ENCODE measurements around the gene LRRC42.
A peak's percentile ranks its signal among the peaks of the same experiment; 100 is the strongest.

Gene LRRC42

DNA sequence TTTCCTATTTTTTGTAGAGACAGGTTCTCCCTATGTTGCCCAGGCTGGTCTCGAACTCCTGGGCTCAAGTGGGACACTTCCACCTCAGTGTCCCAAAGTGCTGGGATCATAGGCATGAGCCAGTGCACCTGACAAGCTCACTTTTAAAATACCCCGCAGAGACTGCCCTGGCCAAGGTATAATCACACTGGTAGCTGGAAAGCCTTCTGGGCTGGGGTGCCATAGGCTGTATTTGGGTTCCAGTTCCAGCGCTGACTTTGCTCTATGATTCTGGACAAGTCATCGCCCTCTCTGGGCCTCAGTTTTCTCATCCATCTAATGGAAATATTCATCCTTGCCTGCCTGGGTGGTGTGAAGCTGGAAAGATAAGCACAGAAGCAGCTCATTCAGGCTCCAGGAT lies 61.5 kb downstream of the LRRC42 start:
- DNase-seq = no peak

DNA sequence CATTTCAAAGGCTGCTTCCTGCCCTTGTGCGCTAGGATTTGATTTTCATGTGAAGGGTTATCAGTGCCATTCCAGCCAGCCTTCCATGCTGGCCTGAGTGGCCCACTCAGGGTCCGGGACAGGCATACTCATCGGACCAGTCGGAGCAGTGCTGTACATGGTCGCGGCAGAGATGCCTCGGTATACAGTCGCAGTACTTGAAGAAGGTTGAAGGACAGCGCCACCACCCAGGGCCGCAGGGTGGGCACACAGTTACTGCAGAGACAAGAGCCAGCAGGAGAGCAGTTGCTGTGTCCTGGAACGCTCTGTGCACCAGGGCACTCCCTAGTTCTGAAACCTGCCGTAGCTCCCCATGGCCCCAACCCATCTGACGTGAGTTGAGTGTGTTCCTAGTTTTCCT lies 62.7 kb downstream of the LRRC42 start:
- DNase-seq = no peak

DNA sequence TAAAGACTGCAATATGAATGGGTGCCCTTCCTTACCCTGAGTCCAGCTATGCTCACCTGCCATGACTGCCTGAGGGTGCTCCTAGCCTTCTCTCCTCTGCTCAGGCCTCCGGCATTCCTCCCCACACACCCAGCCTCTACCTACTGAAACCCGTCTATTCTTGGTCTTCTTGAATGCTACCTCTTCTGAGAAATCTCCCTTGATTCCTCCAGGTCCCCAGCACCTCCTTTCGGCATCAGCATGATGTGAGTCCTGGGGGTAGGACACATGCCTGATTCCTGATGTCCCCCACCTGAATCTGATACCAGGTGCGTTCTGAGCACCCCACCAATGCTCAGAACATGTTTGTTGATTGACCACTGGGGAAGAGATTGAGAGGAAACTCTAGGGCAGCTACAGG lies 63.3 kb downstream of the LRRC42 start:
- DNase-seq = no peak

DNA sequence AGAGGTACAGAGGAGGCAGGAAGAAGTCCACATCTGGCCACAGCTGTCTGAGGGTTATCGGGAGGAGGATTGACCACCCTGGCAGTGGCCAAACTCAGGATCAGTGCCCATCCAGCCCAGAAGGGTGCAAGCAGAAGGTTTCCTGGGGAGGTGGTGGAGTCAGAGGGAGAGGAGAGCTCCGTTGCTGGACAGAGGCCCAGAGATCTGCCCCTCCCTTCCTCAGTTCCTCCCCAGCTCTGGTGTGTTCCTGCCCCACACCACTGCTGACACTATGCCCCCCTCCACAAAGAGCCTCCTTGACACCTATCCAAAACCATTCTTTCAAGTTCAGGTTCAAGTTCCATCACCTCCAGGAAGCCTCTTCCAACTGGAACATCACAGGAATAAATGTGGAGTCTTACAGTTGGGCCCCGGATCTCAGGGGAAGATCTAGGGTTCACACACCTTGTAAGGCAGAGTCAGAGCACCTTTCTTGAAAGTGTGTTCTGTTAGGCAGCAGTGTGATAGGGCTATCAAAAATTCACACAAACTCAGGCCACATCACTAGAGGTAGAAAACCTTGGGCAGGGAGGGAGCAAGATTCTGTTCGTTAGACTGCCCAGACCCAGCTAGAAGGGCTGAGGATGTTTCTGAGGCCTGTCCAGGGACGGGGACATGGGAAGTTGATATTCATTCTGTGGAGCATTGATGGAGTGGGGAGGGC lies 64.4 kb downstream of the LRRC42 start:
- DNase-seq = no peak

DNA sequence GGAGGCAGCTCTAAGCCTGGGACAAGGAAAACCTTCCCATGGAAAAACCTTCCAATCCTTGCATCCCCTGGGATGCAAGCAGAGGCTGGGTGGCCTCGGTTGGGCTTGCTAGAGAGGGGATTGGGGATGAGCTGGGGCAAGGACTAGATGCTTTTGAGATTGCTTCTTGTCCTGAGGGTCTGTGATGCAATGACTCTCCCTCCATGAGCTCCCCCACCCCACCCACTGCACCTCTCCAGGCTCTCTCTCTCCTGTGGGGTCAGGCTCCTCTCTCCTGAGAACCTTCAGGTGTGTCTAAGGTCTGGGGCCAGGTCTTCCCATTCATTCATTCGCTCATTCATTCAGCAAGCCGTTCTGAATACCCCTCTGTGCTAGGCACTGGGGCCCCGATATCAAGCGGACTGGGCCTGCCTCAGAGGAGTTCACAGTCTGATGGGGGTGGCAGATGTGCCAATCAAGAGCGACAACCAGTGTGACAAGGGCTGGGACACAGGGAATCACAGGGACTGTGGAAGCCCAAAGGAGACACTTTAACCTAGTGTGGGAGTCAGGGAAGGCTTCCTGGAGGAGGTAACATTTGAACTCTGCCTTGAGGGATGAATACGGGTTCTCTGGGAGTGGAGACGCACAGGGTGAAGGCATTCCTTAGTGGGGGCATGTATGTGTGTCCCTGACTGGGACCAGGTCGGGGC lies 65.3 kb downstream of the LRRC42 start:
- no peak for DNase-seq

DNA sequence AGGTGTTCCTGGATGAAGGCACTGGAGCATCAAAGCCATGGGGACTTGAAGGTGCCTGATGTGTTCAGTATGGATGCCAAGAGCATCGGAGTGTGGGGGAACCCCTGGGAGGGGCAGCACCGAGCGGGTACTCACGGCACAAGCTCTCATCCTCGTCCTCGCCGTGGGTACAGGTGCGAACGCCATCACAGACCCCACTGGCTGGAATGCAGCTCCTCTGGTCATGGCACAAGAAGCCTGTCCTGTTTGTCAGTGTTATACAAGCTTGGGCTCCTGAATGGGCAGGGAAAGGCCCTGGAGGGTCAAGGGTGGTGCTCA lies 65.8 kb downstream of the LRRC42 start:
- DNase-seq = no peak

DNA sequence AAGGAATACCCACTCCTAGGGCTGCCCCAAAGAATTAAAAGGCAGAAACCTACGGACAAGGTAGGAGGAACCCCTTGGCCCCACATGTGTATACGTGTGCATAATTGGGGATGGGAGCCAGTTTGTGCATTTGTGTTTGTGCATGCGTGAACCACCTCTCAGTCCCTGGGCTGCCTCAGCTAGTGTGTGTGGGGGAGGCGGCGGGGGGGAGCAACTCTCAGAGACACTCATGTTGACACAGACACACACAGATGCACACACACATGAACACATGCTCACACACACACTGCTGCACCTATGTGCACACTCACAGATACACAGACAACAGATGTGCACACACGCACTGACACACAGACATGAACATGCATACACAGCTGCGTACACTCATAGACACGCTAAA lies 66.7 kb downstream of the LRRC42 start:
- DNase-seq = no peak

DNA sequence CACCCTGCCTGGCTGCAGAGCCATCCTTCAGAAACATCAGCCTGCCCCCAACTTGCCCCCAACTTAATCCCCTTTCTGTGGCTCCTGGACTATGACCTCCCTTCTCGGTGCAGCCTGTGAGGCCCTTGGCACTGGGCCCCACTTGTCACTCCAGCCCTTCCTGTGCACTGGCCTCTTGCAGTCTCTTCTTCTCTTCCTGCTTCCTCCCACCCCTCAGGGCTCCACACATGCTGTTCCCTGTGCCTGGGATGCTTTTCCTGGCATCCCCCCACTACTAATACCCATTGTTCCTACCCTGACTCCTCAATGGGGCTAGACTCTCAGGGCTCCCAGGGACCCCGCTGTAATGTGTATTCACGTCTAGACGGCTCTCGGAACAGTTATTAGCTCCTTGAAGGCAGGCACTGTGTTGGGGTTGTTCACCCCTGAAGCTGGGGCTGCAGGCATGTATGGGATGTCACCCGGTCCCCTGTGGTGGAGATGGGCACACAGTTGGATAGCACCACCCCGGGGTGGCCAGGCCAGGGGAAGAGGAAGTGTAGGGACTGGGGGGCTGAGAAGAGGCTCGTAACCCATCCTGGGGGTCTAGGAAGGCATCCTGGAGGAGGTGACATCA lies 67.4 kb downstream of the LRRC42 start:
- no peak for DNase-seq

DNA sequence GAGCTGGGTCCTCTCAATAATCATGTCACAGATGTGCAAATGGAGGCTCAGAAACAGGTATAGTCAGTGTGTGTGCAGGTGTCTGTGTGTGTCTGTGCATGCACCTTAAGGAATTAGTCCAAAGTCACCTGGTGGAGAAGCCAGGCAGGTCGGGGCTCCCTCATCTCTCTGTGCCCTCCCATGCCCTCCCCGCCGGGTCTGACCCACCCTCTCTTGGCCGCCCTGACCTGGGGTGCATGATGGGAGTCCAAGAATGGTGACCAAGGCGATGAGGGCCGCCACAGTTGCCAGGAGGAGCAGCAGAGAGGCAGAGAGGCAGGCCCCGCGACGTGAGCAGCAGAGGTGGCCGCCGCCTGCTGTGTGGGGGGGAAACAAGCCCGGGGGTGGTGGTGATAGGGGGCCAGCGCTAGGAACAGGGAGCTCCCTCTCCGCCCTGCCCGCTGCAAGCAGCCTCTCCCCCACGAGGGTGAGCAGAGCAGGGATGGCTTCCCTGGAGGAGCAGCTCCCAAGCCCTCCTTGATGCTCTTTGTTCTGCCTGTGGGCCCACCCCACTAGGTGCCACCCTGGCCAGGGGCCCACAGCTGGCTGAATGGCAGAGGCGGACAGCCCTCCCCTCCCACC lies 68.0 kb downstream of the LRRC42 start:
- DNase-seq = no peak

DNA sequence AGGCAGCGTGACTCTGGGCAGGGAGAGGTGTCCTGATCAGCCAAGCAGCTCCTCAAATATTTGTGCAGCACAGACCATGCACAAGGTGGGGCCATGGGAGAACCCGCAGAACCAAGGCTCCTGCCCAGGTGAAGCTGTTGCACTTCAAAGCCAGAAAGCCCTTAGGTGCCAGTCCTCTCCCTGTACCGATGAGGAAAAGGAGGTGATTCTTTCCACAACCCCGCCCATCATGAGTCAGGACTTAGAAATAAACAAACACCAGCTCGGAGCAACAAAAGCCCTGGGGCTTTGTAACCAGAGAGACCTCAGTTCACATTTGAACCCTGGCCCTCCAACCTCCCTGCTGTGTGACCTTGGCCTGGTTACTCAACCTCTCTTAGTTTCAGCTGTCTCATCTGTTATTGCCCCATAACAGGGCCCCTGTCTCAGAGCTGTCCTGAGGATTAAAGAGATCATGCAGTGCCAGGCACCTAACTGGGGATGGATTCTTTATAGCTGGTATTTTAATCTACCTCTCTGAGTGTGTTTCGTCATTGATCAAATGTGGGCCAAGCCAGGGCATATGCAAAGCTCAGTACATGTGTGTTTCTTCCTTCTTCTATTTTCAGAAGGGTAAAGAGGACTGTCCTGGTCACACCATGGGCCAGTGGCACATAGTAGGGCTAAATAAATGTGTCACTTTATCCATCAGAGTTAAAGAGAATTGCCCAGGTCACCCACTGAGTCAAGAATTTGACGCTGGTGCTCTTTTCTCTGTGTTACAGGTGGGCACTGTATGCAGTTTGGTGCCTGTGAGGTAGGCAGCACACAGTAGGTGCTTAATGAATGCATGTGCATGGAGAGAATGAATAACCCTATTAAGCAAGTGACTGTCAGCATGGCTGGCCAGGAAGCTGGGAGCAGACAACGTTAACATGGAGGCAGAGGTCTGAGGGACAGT lies 70.5 kb downstream of the LRRC42 start:
- peak in 1 of 2 experiments; percentile 23 for DNase-seq
